B cell (primary cell): ENCODE results near the gene ARHGAP29. TPM values are rescaled to one million over a fixed set of nuclear protein-coding genes. Genes with fewer than 3 reads are reported as not detected.

Experiments used
- ATAC-seq: fragments of 200-7000 bp; cut with Tn5 transposase; one replicate; pipeline ENCODE4 v1.10.0; 2021; ENCODE audit warnings: low read depth, mild to moderate bottlenecking, moderate number of reproducible peaks, moderate library complexity
- CTCF ChIA-PET: fragments of 350-600 bp; sonication (Branson Sonifier 250); formaldehyde crosslinking; loops from one replicate; lab custom pipeline; 2021; ENCODE audit warnings: antibody characterized with exemption, inconsistent platforms; lab: Charles Lee
- POLR2A ChIA-PET: fragments of 350-600 bp; sonication (Branson Sonifier 250); formaldehyde crosslinking; loops from one replicate; lab custom pipeline; 2021; ENCODE audit warnings: antibody characterized with exemption; lab: Charles Lee
- DNase-seq: peaks from one replicate; pipeline ENCODE4 v3.0.0; 2013
- H2AFZ ChIP-seq: 2 replicates; pipeline ENCODE4 v1.6.1; 2012; ENCODE audit warnings: mild to moderate bottlenecking, low read depth, low read length; ENCODE audit not compliant: insufficient read depth, poor library complexity, severe bottlenecking
- H3K27ac ChIP-seq, 2 donors: 1 replicate in 1 of 2; 2 replicates in 1 of 2; pipeline ENCODE4 v1.5.1; 2012 to 2013; ENCODE audit warnings: low read length in 2 of 2, mild to moderate bottlenecking in 2 of 2, moderate library complexity in 1 of 2
- H3K27me3 ChIP-seq, 4 experiments: fragments of 200-600 bp in 1 of 4; sonication (generic) in 1 of 4; replicated peaks in 1 of 4; 1 replicate in 2 of 4; 2 replicates in 2 of 4; pipeline versions ENCODE4 v1.6.1 to v1.7.0; 2013 to 2016; ENCODE audit warnings: low read length in 3 of 4, mild to moderate bottlenecking in 2 of 4, mixed read lengths in 1 of 4, moderate library complexity in 1 of 4; ENCODE audit not compliant: insufficient read depth in 4 of 4, control insufficient read depth in 3 of 4; ENCODE audit errors: control extremely low read depth in 1 of 4
- H3K36me3 ChIP-seq, 2 experiments: replicated peaks in 1 of 2; 1 replicate in 1 of 2; 2 replicates in 1 of 2; pipeline versions ENCODE4 v1.6.1 to v1.7.1; 2013; ENCODE audit warnings: low read length in 1 of 2; ENCODE audit not compliant: insufficient read depth in 2 of 2, control insufficient read depth in 1 of 2; ENCODE audit errors: control extremely low read depth in 1 of 2, extremely low read depth in 1 of 2
- H3K4me1 ChIP-seq, 2 donors: fragments of 200-600 bp in 1 of 2; sonication (generic) in 1 of 2; 1 replicate in 1 of 2; 2 replicates in 1 of 2; pipeline versions ENCODE4 v1.5.1 to v1.6.1; 2013 to 2017; ENCODE audit warnings: low read length in 2 of 2; ENCODE audit not compliant: control insufficient read depth in 2 of 2, insufficient read depth in 2 of 2
- H3K4me2 ChIP-seq: replicated peaks from 2 replicates; pipeline ENCODE3; 2012; ENCODE audit warnings: mild to moderate bottlenecking, low read depth, low read length; ENCODE audit not compliant: poor library complexity, severe bottlenecking
- H3K4me3 ChIP-seq, 5 experiments: fragments of 200-600 bp in 1 of 5; sonication (generic) in 1 of 5; 1 replicate in 3 of 5; 2 replicates in 2 of 5; pipeline versions ENCODE4 v1.5.1 to v1.7.0; 2011 to 2016; ENCODE audit warnings: low read length in 4 of 5, mild to moderate bottlenecking in 4 of 5, low read depth in 2 of 5, control low read depth in 1 of 5, moderate library complexity in 1 of 5; ENCODE audit not compliant: insufficient read depth in 1 of 5; ENCODE audit errors: control extremely low read depth in 1 of 5, extremely low read depth in 1 of 5
- H3K79me2 ChIP-seq: fragments of 200-600 bp; sonication (generic); one replicate; pipeline ENCODE4 v1.6.0; 2016; ENCODE audit warnings: low read length; ENCODE audit not compliant: control insufficient read depth, insufficient read depth
- H3K9ac ChIP-seq: fragments of 200-600 bp; sonication (generic); 2 replicates; pipeline ENCODE4 v1.6.1; 2017; ENCODE audit warnings: mild to moderate bottlenecking, low read length, moderate library complexity
- H3K9me3 ChIP-seq, 3 donors: one replicate each; pipeline versions ENCODE4 v1.6.1 to v1.7.1; 2013; ENCODE audit warnings: low read length in 2 of 3; ENCODE audit not compliant: control insufficient read depth in 2 of 3, insufficient read depth in 1 of 3; ENCODE audit errors: control extremely low read depth in 1 of 3
- H4K20me1 ChIP-seq: 2 replicates; pipeline ENCODE4 v1.6.0; 2012; ENCODE audit warnings: mild to moderate bottlenecking, low read length; ENCODE audit not compliant: insufficient read depth, control insufficient read depth, poor library complexity, severe bottlenecking
- H3K27ac Mint-ChIP-seq: one replicate; pipeline ENCODE4 v1.8.0; 2021; ENCODE audit warnings: mixed read lengths
- H3K27me3 Mint-ChIP-seq: one replicate; pipeline ENCODE4 v1.8.0; 2021; ENCODE audit warnings: mixed read lengths
- H3K4me1 Mint-ChIP-seq: one replicate; pipeline ENCODE4 v1.8.0; 2021; ENCODE audit warnings: mixed read lengths
- H3K4me3 Mint-ChIP-seq: one replicate; pipeline ENCODE4 v1.8.0; 2021; ENCODE audit warnings: mixed read lengths
- H3K9me3 Mint-ChIP-seq: one replicate; pipeline ENCODE4 v1.8.0; 2022; ENCODE audit warnings: mixed read lengths; ENCODE audit not compliant: insufficient read depth
- EZH2 ChIP-seq: IDR thresholded peaks from 2 replicates; pipeline ENCODE4 v1.6.1; 2012; ENCODE audit warnings: borderline replicate concordance, low read depth, mild to moderate bottlenecking, moderate library complexity, low read length; ENCODE audit not compliant: insufficient read depth, poor library complexity, severe bottlenecking
- WGBS: methylation state at CpG from one replicate; pipeline ENCODE4 v1.1.5; 2013; ENCODE audit warnings: missing lambda C conversion rate; ENCODE audit not compliant: insufficient coverage; 5-methylcytosine and 5-hydroxymethylcytosine counted together
- intact Hi-C: fragments of 100-400 bp; cut with micrococcal nuclease; formaldehyde crosslinking; loops from one replicate; pipeline ENCODE4 v1.10.0; 2022
- polyA plus RNA-seq: library from polyadenylated mRNA; depleted of rRNA; stranded (reverse); fragments of >200 nt; gene quantifications from 2 replicates; pipeline ENCODE4 v1.2.3, GENCODE V29; 2012
- total RNA-seq, 2 donors: library from RNA; stranded (reverse); fragments of 120-200 nt in 1 of 2; gene quantifications; 1 replicate in 1 of 2; 2 replicates in 1 of 2; pipeline versions ENCODE4 v1.2.3 to v1.2.4, GENCODE V29; 2013 to 2022
- TF ChIP-seq, protein P1 (sequence below): fragments of 200-600 bp; IDR thresholded peaks from one replicate; pipeline ENCODE4 v1.8.0; 2022; ENCODE audit warnings: antibody characterized with exemption, mild to moderate bottlenecking

The ARHGAP29 gene
- total and polyA plus RNA-seq, 2 donors (not counting 1 experiment from before 2014, with no cell fraction given): not detected

DNA sequence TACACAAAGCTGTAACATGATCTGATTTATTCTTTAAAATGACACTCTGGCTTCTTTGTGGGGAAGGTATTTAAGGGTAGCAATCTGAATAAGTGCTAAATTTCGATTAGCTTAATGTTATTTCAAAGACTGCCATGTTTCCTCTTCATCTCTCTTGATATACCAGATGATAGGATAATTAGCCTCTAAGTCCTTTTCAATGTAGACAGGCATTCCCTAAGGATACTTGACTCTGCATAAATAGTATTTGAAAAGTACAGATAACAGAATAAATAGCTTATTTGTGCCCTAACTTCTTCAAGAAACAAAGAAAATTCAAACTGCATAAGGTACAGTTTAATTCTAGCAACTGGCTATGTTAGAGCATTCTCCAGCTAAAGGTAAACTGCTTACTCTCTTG, 46.2 kb downstream of the ARHGAP29 start:
- no peak overlapping the region for H3K27ac Mint-ChIP-seq
- CTCF ChIA-PET: no interaction called here

DNA sequence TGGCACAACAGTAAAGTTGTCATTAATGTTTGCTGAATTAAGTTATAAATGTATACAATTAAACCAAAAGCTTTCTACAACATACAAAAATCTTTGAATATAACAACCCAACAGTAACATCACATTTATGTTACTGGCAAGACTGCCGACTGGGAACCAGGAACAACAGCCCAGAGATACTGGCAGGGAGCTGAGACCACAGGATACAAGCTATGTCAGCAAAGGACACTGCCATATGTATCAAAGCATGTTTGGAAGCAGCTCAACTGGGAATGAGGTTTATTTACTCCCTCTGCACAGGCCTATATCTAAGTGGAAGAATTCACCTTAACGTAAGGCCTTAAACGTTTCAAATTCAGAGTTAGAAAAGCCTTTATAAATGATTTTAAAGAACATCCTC, 50.4 kb downstream of the ARHGAP29 start:
- Mint-ChIP-seq H3K4me1 (no peaks in the 10 kb centered on the region), H3K4me3 (no peak overlapping the region), H3K27me3 (no peaks in the 10 kb centered on the region), H3K27ac (no peak overlapping the region), H3K9me3 (no peaks in the 10 kb centered on the region)
- WGBS: no CpG with 5 or more reads among the region's 3 CpGs
- no peaks in the 10 kb centered on the region for H3K9me3 ChIP-seq
- DNase-seq (no peak), ATAC-seq (no peak)
- H3K36me3 ChIP-seq: no peaks in the 10 kb centered on the region
- no peak overlapping the region for H3K27ac ChIP-seq
- H2AFZ ChIP-seq: no peak overlapping the region
- no peaks in the 10 kb centered on the region for H3K79me2 ChIP-seq
- intact Hi-C loops: no loop called here
- TF ChIP-seq EZH2: no peak
- TF ChIP-seq, protein P1, sequence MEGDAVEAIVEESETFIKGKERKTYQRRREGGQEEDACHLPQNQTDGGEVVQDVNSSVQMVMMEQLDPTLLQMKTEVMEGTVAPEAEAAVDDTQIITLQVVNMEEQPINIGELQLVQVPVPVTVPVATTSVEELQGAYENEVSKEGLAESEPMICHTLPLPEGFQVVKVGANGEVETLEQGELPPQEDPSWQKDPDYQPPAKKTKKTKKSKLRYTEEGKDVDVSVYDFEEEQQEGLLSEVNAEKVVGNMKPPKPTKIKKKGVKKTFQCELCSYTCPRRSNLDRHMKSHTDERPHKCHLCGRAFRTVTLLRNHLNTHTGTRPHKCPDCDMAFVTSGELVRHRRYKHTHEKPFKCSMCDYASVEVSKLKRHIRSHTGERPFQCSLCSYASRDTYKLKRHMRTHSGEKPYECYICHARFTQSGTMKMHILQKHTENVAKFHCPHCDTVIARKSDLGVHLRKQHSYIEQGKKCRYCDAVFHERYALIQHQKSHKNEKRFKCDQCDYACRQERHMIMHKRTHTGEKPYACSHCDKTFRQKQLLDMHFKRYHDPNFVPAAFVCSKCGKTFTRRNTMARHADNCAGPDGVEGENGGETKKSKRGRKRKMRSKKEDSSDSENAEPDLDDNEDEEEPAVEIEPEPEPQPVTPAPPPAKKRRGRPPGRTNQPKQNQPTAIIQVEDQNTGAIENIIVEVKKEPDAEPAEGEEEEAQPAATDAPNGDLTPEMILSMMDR: no peak
- H3K4me3 ChIP-seq: no peak overlapping the region
- ChIA-PET CTCF (no interaction called here), POLR2A (no interaction called here)
- no peaks in the 10 kb centered on the region for H4K20me1 ChIP-seq
- no peak overlapping the region for H3K9ac ChIP-seq
- H3K4me2 ChIP-seq: no peak overlapping the region
- H3K4me1 ChIP-seq: no peaks in the 10 kb centered on the region
- peaks cover 0 to 7% (median 0%) of the 10 kb centered on the region in 4 experiments for H3K27me3 ChIP-seq

More for the DNA sequence above, 46.2 kb downstream of the ARHGAP29 start:
- intact Hi-C loops: no loop called here
- Mint-ChIP-seq H3K4me1 (no peaks in the 10 kb centered on the region), H3K9me3 (no peaks in the 10 kb centered on the region), H3K4me3 (no peak overlapping the region), H3K27me3 (peaks cover 7% of the 10 kb centered on the region)
- no peak overlapping the region for H3K4me3 ChIP-seq
- H4K20me1 ChIP-seq: no peaks in the 10 kb centered on the region
- POLR2A ChIA-PET: no interaction called here
- no peak overlapping the region for H3K9ac ChIP-seq
- H3K9me3 ChIP-seq: no peaks in the 10 kb centered on the region
- no CpG with 5 or more reads among the region's 1 CpG for WGBS
- H3K79me2 ChIP-seq: no peaks in the 10 kb centered on the region
- H3K4me1 ChIP-seq: no peaks in the 10 kb centered on the region
- H3K27ac ChIP-seq: no peak overlapping the region
- no peak overlapping the region for H2AFZ ChIP-seq
- H3K4me2 ChIP-seq: no peak overlapping the region
- peaks cover 0 to 7% (median 2%) of the 10 kb centered on the region in 4 experiments for H3K27me3 ChIP-seq
- DNase-seq: no peak
- TF ChIP-seq, protein P1: no peak
- TF ChIP-seq EZH2: no peak
- no peak for ATAC-seq
- H3K36me3 ChIP-seq: no peaks in the 10 kb centered on the region
